GM12878 (cell line): ENCODE measurements around the gene IAPP. TPM values are rescaled to one million over a fixed set of nuclear protein-coding genes. Genes with fewer than 3 reads are reported as not detected.

ENCODE experiments used
- ATAC-seq: fragments of 200-7000 bp; cut with Tn5 transposase; 3 replicates; pipeline ENCODE4 v1.9.1; 2020; ENCODE audit warnings: mild to moderate bottlenecking, moderate library complexity
- BruUV-seq: library from RNA; stranded (reverse); fragments of 400-500 nt; replicated peaks from 2 replicates; lab custom pipeline; 2021; lab: Mats Ljungman, UMichigan
- CTCF ChIA-PET: fragments of 300-600 bp; sonication (Branson Sonifier 250); formaldehyde crosslinking; extraction: SDS; loops from one replicate; lab custom pipeline; 2021; ENCODE audit warnings: inconsistent platforms; lab: Yijun Ruan, JAX
- POLR2A ChIA-PET: fragments of 350-600 bp; formaldehyde crosslinking; extraction: SDS; loops from one replicate; lab custom pipeline; 2021; ENCODE audit warnings: inconsistent platforms; lab: Charles Lee
- RAD21 ChIA-PET: fragments of 300-600 bp; sonication (Branson Sonifier 250); formaldehyde crosslinking; loops from one replicate; lab custom pipeline; 2023; ENCODE audit warnings: antibody characterized with exemption; ENCODE audit not compliant: unreplicated experiment; lab: Charles Lee
- SMC1A ChIA-PET: fragments of 300-600 bp; sonication (Branson Sonifier 250); formaldehyde crosslinking; loops from one replicate; lab custom pipeline; 2023; ENCODE audit not compliant: unreplicated experiment, uncharacterized antibody; lab: Charles Lee
- DNase-seq: peaks from one replicate; pipeline ENCODE4 v3.0.0-alpha.2; 2011; ENCODE audit warnings: low read depth, low spot score
- FAIRE-seq: peaks from 3 replicates; lab custom pipeline; 2011; peaks lifted over from hg19 to GRCh38; lab: Jason Lieb, UNC
- H2AFZ ChIP-seq: 2 replicates; pipeline ENCODE4 v1.6.0; 2011; ENCODE audit warnings: low read depth, low read length, control low read depth; ENCODE audit not compliant: control insufficient read depth
- H3K27ac ChIP-seq: 2 replicates; pipeline ENCODE4 v1.5.1; 2011; ENCODE audit warnings: control low read depth; ENCODE audit not compliant: control insufficient read depth, insufficient read depth
- H3K27me3 ChIP-seq, 2 experiments: replicated peaks in 1 of 2; 2 replicates each; pipeline versions ENCODE4 v1.6.0 to v1.6.1; 2011; ENCODE audit warnings: low read length in 1 of 2; ENCODE audit not compliant: control insufficient read depth in 2 of 2, insufficient read depth in 2 of 2
- H3K36me3 ChIP-seq, 2 experiments: 2 replicates each; pipeline ENCODE4 v1.5.1; 2011; ENCODE audit warnings: low read length in 1 of 2; ENCODE audit not compliant: control insufficient read depth in 2 of 2, insufficient read depth in 2 of 2
- H3K4me1 ChIP-seq: 2 replicates; pipeline ENCODE4 v1.6.1; 2011; ENCODE audit warnings: mild to moderate bottlenecking, low read length, moderate library complexity, mixed read lengths; ENCODE audit not compliant: control insufficient read depth, insufficient read depth
- H3K4me2 ChIP-seq: 2 replicates; pipeline ENCODE4 v1.6.0; 2011; ENCODE audit warnings: control low read depth; ENCODE audit not compliant: control insufficient read depth, insufficient read depth
- H3K4me3 ChIP-seq: fragments of 200-600 bp; sonication (generic); 2 replicates; pipeline ENCODE4 v1.5.1; 2016
- H3K79me2 ChIP-seq: 2 replicates; pipeline ENCODE4 v1.6.0; 2011; ENCODE audit warnings: low read length; ENCODE audit not compliant: control insufficient read depth, insufficient read depth
- H3K9ac ChIP-seq: 2 replicates; pipeline ENCODE4 v1.8.0; 2011; ENCODE audit warnings: low read length, control low read depth, mixed read lengths; ENCODE audit not compliant: control insufficient read depth, insufficient read depth
- H3K9me3 ChIP-seq: replicated peaks from 3 replicates; pipeline ENCODE4 v1.5.1; 2011; ENCODE audit warnings: mild to moderate bottlenecking, low read length; ENCODE audit not compliant: control insufficient read depth, insufficient read depth
- H4K20me1 ChIP-seq: 2 replicates; pipeline ENCODE4 v1.6.0; 2011; ENCODE audit not compliant: control insufficient read depth, insufficient read depth
- CUX1 ChIP-seq: IDR thresholded peaks from 2 replicates; pipeline ENCODE4 v1.6.1; 2012; ENCODE audit warnings: improper control_type of control experiment, low read depth, low read length; ENCODE audit not compliant: insufficient replicate concordance
- PAX5 ChIP-seq: IDR thresholded peaks from 2 replicates; pipeline ENCODE4 v1.6.1; 2011; ENCODE audit warnings: low read depth, low read length, borderline replicate concordance
- RAD21 ChIP-seq: IDR thresholded peaks from 2 replicates; pipeline ENCODE4 v1.6.1; 2011; ENCODE audit warnings: mild to moderate bottlenecking, low read depth, low read length, moderate library complexity; ENCODE audit not compliant: insufficient read depth
- REST ChIP-seq: IDR thresholded peaks from 2 replicates; pipeline ENCODE4 v1.6.1; 2012; ENCODE audit warnings: mild to moderate bottlenecking, low read depth, low read length
- SIX5 ChIP-seq: IDR thresholded peaks from 2 replicates; pipeline ENCODE4 v1.6.1; 2011; ENCODE audit warnings: mild to moderate bottlenecking, low read depth, low read length, moderate library complexity; ENCODE audit not compliant: severe bottlenecking
- WGBS: methylation state at CpG from one replicate; pipeline ENCODE4 v1.1.6; 2016; ENCODE audit warnings: low lambda C conversion rate; ENCODE audit not compliant: insufficient replicate concordance, insufficient coverage; ENCODE audit errors: missing lambda C conversion rate; 5-methylcytosine and 5-hydroxymethylcytosine counted together
- in situ Hi-C: fragments of 300-500 bp; cut with MboI; formaldehyde crosslinking; loops from 9 replicates; pipeline ENCODE4 v1.14.3; 2018; ENCODE audit warnings: mixed read lengths
- intact Hi-C: fragments of 100-400 bp; cut with micrococcal nuclease; formaldehyde crosslinking; loops from one replicate; pipeline ENCODE4 v1.14.2; 2022; ENCODE audit not compliant: unreplicated experiment
- polyA plus RNA-seq, 11 experiments: library from polyadenylated mRNA; depleted of rRNA in 4 of 11; unstranded in 6 of 11; stranded (reverse) in 5 of 11; fragments of >200 nt; fragmentation: Nextera tagmentation in 4 of 11; fragmentation: Illumina TruSeq in 1 of 11; extraction: Ambion mirVana in 4 of 11; extraction: Trizol in 1 of 11; gene quantifications; 1 replicate in 1 of 11; 2 replicates in 10 of 11; pipeline versions ENCODE4 v1.2.1 to v1.2.3, GENCODE V29; 2011 to 2016; ENCODE audit warnings: inconsistent platforms in 2 of 11, missing spikeins in 2 of 11, low read depth in 1 of 11
- total RNA-seq, 4 experiments: library from RNA; depleted of rRNA in 3 of 4; stranded (reverse); fragments of >200 nt in 3 of 4; fragmentation: Illumina TruSeq in 1 of 4; extraction: Trizol in 1 of 4; gene quantifications; 2 replicates each; pipeline versions ENCODE4 v1.2.1 to v1.2.3, GENCODE V29; 2013 to 2021
- TF ChIP-seq, protein P1 (sequence below): fragments of 450-650 bp; formaldehyde crosslinking; IDR thresholded peaks from 2 replicates; pipeline ENCODE4 v1.5.0; 2022; ENCODE audit warnings: mild to moderate bottlenecking, missing genetic modification characterization

IAPP gene
- total and polyA plus RNA-seq, 10 of the 15 experiments (the other 5 are each of a cell fraction or from before 2014, with no cell fraction given), result not detected

GRCh38 chr12:21384261-21384660, 11.6 kb downstream of the IAPP start:
- Histone ChIP-seq H3K9ac (no peak overlapping the region), H2AFZ (no peak overlapping the region), H3K36me3 (no peaks in the 10 kb centered on the region), H3K79me2 (no peaks in the 10 kb centered on the region), H3K4me3 (no peak overlapping the region), H3K27me3 (no peaks in the 10 kb centered on the region), H3K4me1 (no peaks in the 10 kb centered on the region), H4K20me1 (no peaks in the 10 kb centered on the region), H3K27ac (no peak overlapping the region), H3K9me3 (no peaks in the 10 kb centered on the region), H3K4me2 (no peak overlapping the region)
- ChIA-PET SMC1A (no interaction called here), POLR2A (no interaction called here), CTCF (no interaction called here), RAD21 (no interaction called here)
- no TSS peak for BruUV-seq
- in situ Hi-C loops, result no loop called here
- DNase-seq (no peak), ATAC-seq (no peak), FAIRE-seq (no peak)
- intact Hi-C loops, result no loop called here
- WGBS, result 52% methylated on average over 2 of the region's 2 CpGs
- no peak for TF ChIP-seq CUX1
- TF ChIP-seq, protein P1, sequence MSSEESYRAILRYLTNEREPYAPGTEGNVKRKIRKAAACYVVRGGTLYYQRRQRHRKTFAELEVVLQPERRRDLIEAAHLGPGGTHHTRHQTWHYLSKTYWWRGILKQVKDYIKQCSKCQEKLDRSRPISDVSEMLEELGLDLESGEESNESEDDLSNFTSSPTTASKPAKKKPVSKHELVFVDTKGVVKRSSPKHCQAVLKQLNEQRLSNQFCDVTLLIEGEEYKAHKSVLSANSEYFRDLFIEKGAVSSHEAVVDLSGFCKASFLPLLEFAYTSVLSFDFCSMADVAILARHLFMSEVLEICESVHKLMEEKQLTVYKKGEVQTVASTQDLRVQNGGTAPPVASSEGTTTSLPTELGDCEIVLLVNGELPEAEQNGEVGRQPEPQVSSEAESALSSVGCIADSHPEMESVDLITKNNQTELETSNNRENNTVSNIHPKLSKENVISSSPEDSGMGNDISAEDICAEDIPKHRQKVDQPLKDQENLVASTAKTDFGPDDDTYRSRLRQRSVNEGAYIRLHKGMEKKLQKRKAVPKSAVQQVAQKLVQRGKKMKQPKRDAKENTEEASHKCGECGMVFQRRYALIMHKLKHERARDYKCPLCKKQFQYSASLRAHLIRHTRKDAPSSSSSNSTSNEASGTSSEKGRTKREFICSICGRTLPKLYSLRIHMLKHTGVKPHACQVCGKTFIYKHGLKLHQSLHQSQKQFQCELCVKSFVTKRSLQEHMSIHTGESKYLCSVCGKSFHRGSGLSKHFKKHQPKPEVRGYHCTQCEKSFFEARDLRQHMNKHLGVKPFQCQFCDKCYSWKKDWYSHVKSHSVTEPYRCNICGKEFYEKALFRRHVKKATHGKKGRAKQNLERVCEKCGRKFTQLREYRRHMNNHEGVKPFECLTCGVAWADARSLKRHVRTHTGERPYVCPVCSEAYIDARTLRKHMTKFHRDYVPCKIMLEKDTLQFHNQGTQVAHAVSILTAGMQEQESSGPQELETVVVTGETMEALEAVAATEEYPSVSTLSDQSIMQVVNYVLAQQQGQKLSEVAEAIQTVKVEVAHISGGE (CRISPR knock-in tag), result no peak
- no peak for TF ChIP-seq RAD21
- no peak for TF ChIP-seq SIX5
- TF ChIP-seq REST, result no peak
- no peak for TF ChIP-seq PAX5
